Measurements from ENCODE around the gene MINDY1.

Gene MINDY1

DNA sequence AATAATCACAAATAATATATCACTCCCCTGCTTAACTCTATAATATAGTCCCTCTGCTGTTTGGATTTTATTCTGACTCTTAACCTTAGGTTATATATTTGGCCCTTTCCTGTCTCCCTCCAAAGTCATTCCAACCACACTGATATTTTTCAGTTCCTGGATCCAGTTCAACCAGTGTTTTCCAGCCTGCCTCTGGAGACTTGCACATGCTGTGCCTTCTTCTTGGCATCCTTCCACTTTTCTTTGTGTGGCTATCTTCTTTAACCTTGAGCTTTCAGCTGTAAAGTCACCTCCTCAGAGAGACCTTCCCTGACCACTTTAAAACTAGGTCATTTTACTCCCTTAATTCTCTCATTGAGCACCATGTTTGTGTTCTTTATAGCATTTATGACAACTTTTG lies 51.4 kb downstream of the MINDY1 start:
- no peaks in the 10 kb centered on the region for H3K27me3 ChIP-seq (ENCODE audit: insufficient read depth, poor library complexity, severe bottlenecking)
- no peak for DNase-seq (ENCODE audit: low spot score)

DNA sequence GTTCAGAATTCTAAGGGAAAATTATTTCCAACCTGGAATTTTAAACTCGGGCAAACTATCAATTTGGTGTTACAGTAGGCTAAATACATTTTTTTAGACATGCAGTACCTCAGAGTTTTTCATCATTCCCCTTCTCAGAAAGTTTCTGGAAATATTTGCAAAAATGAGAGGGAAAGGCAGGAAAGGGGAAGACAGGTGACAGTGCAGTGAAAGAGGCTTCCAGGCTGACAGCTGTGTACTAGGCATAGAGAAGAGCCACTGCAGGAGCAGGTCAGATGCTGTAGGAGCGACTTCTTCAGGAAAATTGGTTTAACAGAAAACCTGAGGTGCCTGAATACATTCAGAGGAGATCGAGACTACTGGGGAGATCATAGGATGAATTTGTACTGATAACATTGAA lies 52.0 kb downstream of the MINDY1 start:
- peaks cover 76% of the 10 kb centered on the region for H3K36me3 ChIP-seq (ENCODE audit: low read depth)
- H3K27me3 ChIP-seq (ENCODE audit: insufficient read depth, poor library complexity, severe bottlenecking), result no peaks in the 10 kb centered on the region
- ATAC-seq (ENCODE audit: low read depth) (no peak), DNase-seq (ENCODE audit: low spot score) (no peak)
- H3K4me3 ChIP-seq (ENCODE audit: severe bottlenecking), result no peak overlapping the region
- no peaks in the 10 kb centered on the region for H3K9me3 ChIP-seq (ENCODE audit: severe bottlenecking)
- no peaks in the 10 kb centered on the region for H3K4me1 ChIP-seq (ENCODE audit: insufficient read depth, poor library complexity, severe bottlenecking)
- TF ChIP-seq, protein P1, sequence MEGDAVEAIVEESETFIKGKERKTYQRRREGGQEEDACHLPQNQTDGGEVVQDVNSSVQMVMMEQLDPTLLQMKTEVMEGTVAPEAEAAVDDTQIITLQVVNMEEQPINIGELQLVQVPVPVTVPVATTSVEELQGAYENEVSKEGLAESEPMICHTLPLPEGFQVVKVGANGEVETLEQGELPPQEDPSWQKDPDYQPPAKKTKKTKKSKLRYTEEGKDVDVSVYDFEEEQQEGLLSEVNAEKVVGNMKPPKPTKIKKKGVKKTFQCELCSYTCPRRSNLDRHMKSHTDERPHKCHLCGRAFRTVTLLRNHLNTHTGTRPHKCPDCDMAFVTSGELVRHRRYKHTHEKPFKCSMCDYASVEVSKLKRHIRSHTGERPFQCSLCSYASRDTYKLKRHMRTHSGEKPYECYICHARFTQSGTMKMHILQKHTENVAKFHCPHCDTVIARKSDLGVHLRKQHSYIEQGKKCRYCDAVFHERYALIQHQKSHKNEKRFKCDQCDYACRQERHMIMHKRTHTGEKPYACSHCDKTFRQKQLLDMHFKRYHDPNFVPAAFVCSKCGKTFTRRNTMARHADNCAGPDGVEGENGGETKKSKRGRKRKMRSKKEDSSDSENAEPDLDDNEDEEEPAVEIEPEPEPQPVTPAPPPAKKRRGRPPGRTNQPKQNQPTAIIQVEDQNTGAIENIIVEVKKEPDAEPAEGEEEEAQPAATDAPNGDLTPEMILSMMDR (IDR thresholded peaks at IDR 0.05; ENCODE audit: poor library complexity, severe bottlenecking), result no peak
- no peak overlapping the region for H3K27ac ChIP-seq (ENCODE audit: poor library complexity, severe bottlenecking)

More for the DNA sequence above, 51.4 kb downstream of the MINDY1 start:
- Histone ChIP-seq H3K4me1 (ENCODE audit: insufficient read depth, poor library complexity, severe bottlenecking) (no peaks in the 10 kb centered on the region), H3K9me3 (ENCODE audit: severe bottlenecking) (no peaks in the 10 kb centered on the region), H3K36me3 (ENCODE audit: low read depth) (peaks cover 74% of the 10 kb centered on the region), H3K4me3 (ENCODE audit: severe bottlenecking) (no peak overlapping the region), H3K27ac (ENCODE audit: poor library complexity, severe bottlenecking) (no peak overlapping the region)
- ATAC-seq (ENCODE audit: low read depth), result no peak
- TF ChIP-seq, protein P1 (IDR thresholded peaks at IDR 0.05; ENCODE audit: poor library complexity, severe bottlenecking), result no peak
